Hematopoietic multipotent progenitor cell treated with erythropoietin and hydrocortisone succinate and interleukin-3 and kit ligand, for 17 days (in vitro differentiated cells): Measurements from ENCODE around the gene ITGAL.
"Not testable (repeated sequence)": the region's sequence is repeated elsewhere in the genome, so short reads cannot be mapped to it uniquely, and the experiment has no call there.

Experiments used
- DNase-seq: peaks from one replicate; pipeline ENCODE4 v3.0.0-alpha.2; 2015; ENCODE audit warnings: low spot score

Gene ITGAL

GRCh38 chr16:30526137-30526822 lies 53.7 kb downstream of the ITGAL start, which contains the start of gene ZNF768:
ZNF768 (minus strand) TSS chr16:30526566; CDS start chr16:30526413, 153 bp downstream.
- no peak for DNase-seq

- DNase-seq: peak; percentile 99
These were observed 54.5 kb downstream of the ITGAL start for GRCh38 chr16:30526823-30527634.

- no peak for DNase-seq
These were observed 55.2 kb downstream of the ITGAL start for GRCh38 chr16:30527635-30528178.

GRCh38 chr16:30528799-30529457 lies 56.4 kb downstream of the ITGAL start:
- DNase-seq: peak; percentile 45

GRCh38 chr16:30530163-30531037 lies 57.9 kb downstream of the ITGAL start:
- DNase-seq: no peak

GRCh38 chr16:30532285-30533145 lies 60.0 kb downstream of the ITGAL start:
- no peak for DNase-seq

GRCh38 chr16:30533146-30533522 lies 60.6 kb downstream of the ITGAL start:
- DNase-seq: no peak

- DNase-seq: peak; percentile 18
These were observed 61.3 kb downstream of the ITGAL start for GRCh38 chr16:30533748-30534367.

GRCh38 chr16:30534368-30535105 lies 62.0 kb downstream of the ITGAL start, which contains the start of gene ZNF747:
ZNF747 (minus strand) TSS chr16:30534858; CDS start chr16:30534679, 179 bp downstream.
- peak; percentile 91 for DNase-seq

GRCh38 chr16:30535106-30535776 lies 62.7 kb downstream of the ITGAL start:
- no peak for DNase-seq

- peak; percentile 71 for DNase-seq
These were observed 63.2 kb downstream of the ITGAL start for GRCh38 chr16:30535777-30536190.

- not testable (repeated sequence) for DNase-seq
These were observed 64.0 kb downstream of the ITGAL start for GRCh38 chr16:30536391-30537024.

GRCh38 chr16:30539000-30539964 lies 66.7 kb downstream of the ITGAL start:
- no peak for DNase-seq

GRCh38 chr16:30539986-30540526 lies 67.5 kb downstream of the ITGAL start:
- not testable (repeated sequence) for DNase-seq

GRCh38 chr16:30540916-30541464 lies 68.4 kb downstream of the ITGAL start:
- DNase-seq: not testable (repeated sequence)
